Measurements from ENCODE around the gene HRCT1. TPM values are rescaled to one million over a fixed set of nuclear protein-coding genes. Genes with fewer than 3 reads are reported as not detected.
A peak's percentile ranks its signal among the peaks of the same experiment; 100 is the strongest.

HRCT1 gene
- total and polyA plus RNA-seq, 11 donors: 0.97 to 9.5 (median 4.4) TPM

GRCh38 chr9:35909274-35909673 is 3.3 kb downstream of the HRCT1 start, which contains the start of gene SPAAR:
Gene SPAAR, plus strand, starts transcription at chr9:35909490. Its CDS starts 974 bp downstream, at chr9:35910464.
- TF ChIP-seq POLR2A (IDR thresholded peaks at IDR 0.05) (peak in 1 of 2 donors; percentile 16), CTCF (IDR thresholded peaks at IDR 0.05) (no peak)
- intact Hi-C loops (cut with DNase I): loop anchor here in 2 of 10 donors (5.0 kb wide), 2 partner anchors 38 to 113 kb away; no protein-coding TSS in a partner anchor
- H3K27ac ChIP-seq: peak within 1 kb of the TSS; percentile 87 to 98 (median 95)
- WGBS, 4 donors: 38 to 62% (median 49%) methylated on average over 9 to 11 of the region's 11 CpGs
- no peaks in the 10 kb centered on the region for H3K36me3 ChIP-seq
- H3K9me3 ChIP-seq: no peaks in the 10 kb centered on the region
- ATAC-seq: peak in 2 of 4 donors; percentile 1 to 13
- no peaks in the 10 kb centered on the region for H3K27me3 ChIP-seq
- H3K4me1 ChIP-seq: peaks cover 17 to 92% (median 75%) of the 10 kb centered on the region in 12 donors
- H3K4me3 ChIP-seq: peak within 1 kb of the TSS; percentile 9 to 59 (median 50)
- peak in 4 of 5 donors; percentile 44 to 76 (median 53) for DNase-seq

DNA sequence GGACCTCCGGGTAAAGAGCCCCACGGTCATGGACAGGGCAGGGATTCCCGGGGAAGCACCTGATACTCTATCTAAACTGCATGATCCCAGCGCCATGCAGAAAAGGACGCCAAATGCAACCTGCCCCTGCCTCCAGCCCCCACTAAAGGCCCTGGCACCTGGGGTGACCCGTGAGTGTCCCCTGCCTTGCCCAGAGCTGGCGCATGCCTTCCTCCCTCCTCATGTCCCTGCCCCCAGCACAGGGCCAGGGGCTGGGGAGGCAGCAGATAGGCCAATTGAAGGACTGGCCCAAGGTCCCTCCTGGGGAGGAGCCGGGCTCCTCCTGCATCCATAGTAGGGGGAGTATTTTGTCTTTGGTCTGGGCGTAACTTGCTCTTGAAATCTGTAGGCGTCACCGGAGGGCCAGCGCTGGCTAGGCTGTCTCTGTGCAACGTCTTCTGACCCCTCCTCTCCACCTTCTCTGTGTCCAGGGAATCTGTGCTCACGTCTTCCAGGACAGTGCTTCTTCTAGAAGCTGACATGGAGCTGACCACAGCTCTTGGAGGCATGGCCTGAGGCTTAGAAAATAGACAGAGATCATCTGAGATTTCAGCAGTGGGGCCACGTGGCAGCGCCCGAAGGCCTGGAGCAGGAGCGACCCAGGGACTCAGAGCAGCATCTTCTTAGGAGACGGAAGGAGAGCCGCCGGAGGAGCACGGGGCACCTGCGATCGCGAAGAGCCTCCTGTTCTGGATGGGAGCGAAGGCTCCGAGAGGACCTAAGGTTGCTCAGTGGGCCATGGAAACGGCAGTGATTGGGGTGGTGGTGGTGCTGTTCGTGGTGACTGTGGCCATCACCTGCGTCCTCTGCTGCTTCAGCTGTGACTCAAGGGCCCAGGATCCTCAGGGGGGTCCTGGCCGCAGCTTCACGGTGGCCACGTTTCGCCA is 3.9 kb downstream of the HRCT1 start:
- TF ChIP-seq POLR2A (IDR thresholded peaks at IDR 0.05) (peak in 1 of 2 donors; percentile 47), CTCF (IDR thresholded peaks at IDR 0.05) (peak in 1 of 12 donors; percentile 7)
- no peaks in the 10 kb centered on the region for H3K9me3 ChIP-seq
- WGBS, 4 donors: 42 to 72% (median 66%) methylated on average over 10 to 34 of the region's 34 CpGs

GRCh38 chr9:35910613-35911359 is 4.8 kb downstream of the HRCT1 start:
- ATAC-seq: no peak
- Histone ChIP-seq H3K27me3 (no peaks in the 10 kb centered on the region), H3K4me1 (peaks cover 10 to 92% (median 72%) of the 10 kb centered on the region in 12 donors), H3K9me3 (no peaks in the 10 kb centered on the region), H3K27ac (peak overlapping the region; percentile 87 to 98 (median 95)), H3K4me3 (peak overlapping the region; percentile 9 to 59 (median 50)), H3K36me3 (no peaks in the 10 kb centered on the region)
- peak in 3 of 5 donors; percentile 30 to 48 (median 45) for DNase-seq
- TF ChIP-seq POLR2A (IDR thresholded peaks at IDR 0.05): peak in 1 of 2 donors; percentile 62
- peak; percentile 34 to 62 (median 48) for TF ChIP-seq CTCF (IDR thresholded peaks at IDR 0.05)
- intact Hi-C loops (cut with DNase I): no loop called here
- 50 to 65% (median 57%) methylated on average over 10 to 14 of the region's 14 CpGs for WGBS, 4 donors

More for the DNA sequence above, 3.9 kb downstream of the HRCT1 start:
- intact Hi-C loops (cut with DNase I): loop anchor here in 2 of 10 donors (5.0 kb wide), 2 partner anchors 37 to 112 kb away; no protein-coding TSS in a partner anchor
- peak in 3 of 4 donors; percentile 1 to 12 (median 5) for ATAC-seq
- no peaks in the 10 kb centered on the region for H3K36me3 ChIP-seq
- peak overlapping the region; percentile 9 to 59 (median 50) for H3K4me3 ChIP-seq
- peak in 4 of 5 donors; percentile 35 to 79 (median 62) for DNase-seq
- H3K4me1 ChIP-seq: peaks cover 13 to 92% (median 75%) of the 10 kb centered on the region in 12 donors
- H3K27me3 ChIP-seq: no peaks in the 10 kb centered on the region
- H3K27ac ChIP-seq: peak overlapping the region; percentile 87 to 98 (median 95)

Data from heart left ventricle (tissue), 16 donors.